ENCODE data around the gene ATP11A. TPM values are rescaled to one million over a fixed set of nuclear protein-coding genes. Genes with fewer than 3 reads are reported as not detected.

Gene ATP11A
- total and polyA plus RNA-seq, 10 of the 15 experiments (the other 5 are each of a cell fraction or from before 2014, with no cell fraction given): 1.4 to 69.6 (median 14.4) TPM

DNA sequence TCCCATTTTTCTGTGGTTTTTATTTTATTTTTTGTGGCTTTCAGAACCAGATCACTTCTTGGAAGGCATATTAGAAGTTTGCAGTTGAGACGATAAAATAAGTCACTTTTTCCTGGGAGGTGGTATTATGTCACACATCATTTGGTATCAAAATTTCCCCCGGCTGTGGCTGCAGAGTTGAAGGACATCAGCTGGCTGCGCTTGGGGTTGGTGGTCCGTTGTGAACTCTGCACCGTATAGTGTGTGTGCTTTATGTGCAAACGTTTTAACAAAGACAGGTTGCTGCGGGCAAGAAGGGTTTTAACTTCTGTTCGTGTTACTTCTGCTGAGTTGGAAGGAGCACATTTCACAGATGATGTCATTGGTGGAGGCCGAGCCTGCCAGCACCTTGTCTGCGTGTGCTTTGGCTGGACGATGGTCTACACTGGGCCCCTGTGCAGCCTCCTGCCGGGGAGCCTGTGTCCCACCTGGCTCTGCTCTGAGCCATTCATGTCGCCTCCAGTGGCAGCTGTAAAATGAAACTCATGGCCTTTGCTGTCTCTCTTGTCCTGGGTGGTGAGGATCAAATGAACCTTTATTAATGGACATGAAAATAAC, 9.6 kb downstream of the ATP11A start:
- in situ Hi-C loops (cut with MboI) (no loop called here), intact Hi-C loops (cut with micrococcal nuclease; ENCODE audit: unreplicated experiment) (no loop called here)
- peaks cover 35% of the 10 kb centered on the region for H3K79me2 ChIP-seq (ENCODE audit: control insufficient read depth, insufficient read depth, low read length)
- ChIA-PET POLR2A (no interaction called here), SMC1A (ENCODE audit: uncharacterized antibody, unreplicated experiment) (no interaction called here), RAD21 (ENCODE audit: unreplicated experiment) (no interaction called here), CTCF (no interaction called here)
- H4K20me1 ChIP-seq (ENCODE audit: control insufficient read depth, insufficient read depth): no peaks in the 10 kb centered on the region
- BruUV-seq (replicated peaks): TSS peak; percentile 23
- H3K36me3 ChIP-seq (ENCODE audit: control insufficient read depth in 2 of 2, insufficient read depth in 2 of 2, low read length in 1 of 2): peaks cover 2% of the 10 kb centered on the region in 2 experiments; a peak in 3 of 4 replicates
- H3K27ac ChIP-seq (ENCODE audit: control insufficient read depth, insufficient read depth): no peak overlapping the region
- TF ChIP-seq ZNF24 (IDR thresholded peaks at IDR 0.05): no peak
- TF ChIP-seq RBBP5 (conservative IDR thresholded peaks at IDR 0.05): no peak
- no peak for TF ChIP-seq POLR2A (IDR thresholded peaks at IDR 0.05; ENCODE audit: low read depth, low read length)
- H2AFZ ChIP-seq (ENCODE audit: control insufficient read depth, low read depth, low read length): no peak overlapping the region
- H3K9me3 ChIP-seq (replicated peaks; ENCODE audit: control insufficient read depth, insufficient read depth, low read length): no peaks in the 10 kb centered on the region
- H3K27me3 ChIP-seq (replicated peaks in 1 of 2; ENCODE audit: control insufficient read depth in 2 of 2, insufficient read depth in 2 of 2, low read length in 1 of 2): no peaks in the 10 kb centered on the region
- H3K4me1 ChIP-seq (ENCODE audit: control insufficient read depth, insufficient read depth, low read length): no peaks in the 10 kb centered on the region; the same call in 1 of the 2 replicates
- no peak overlapping the region for H3K4me2 ChIP-seq (ENCODE audit: control insufficient read depth, insufficient read depth)
- WGBS (ENCODE audit: insufficient coverage, insufficient replicate concordance, low lambda C conversion rate, missing lambda C conversion rate): 98% methylated on average over 13 of the region's 13 CpGs
- no peak for DNase-seq (ENCODE audit: low read depth, low spot score)
- ATAC-seq: no peak
- no peak overlapping the region for H3K4me3 ChIP-seq
- H3K9ac ChIP-seq (ENCODE audit: control insufficient read depth, insufficient read depth, low read length): no peak overlapping the region
- no peak for FAIRE-seq

DNA sequence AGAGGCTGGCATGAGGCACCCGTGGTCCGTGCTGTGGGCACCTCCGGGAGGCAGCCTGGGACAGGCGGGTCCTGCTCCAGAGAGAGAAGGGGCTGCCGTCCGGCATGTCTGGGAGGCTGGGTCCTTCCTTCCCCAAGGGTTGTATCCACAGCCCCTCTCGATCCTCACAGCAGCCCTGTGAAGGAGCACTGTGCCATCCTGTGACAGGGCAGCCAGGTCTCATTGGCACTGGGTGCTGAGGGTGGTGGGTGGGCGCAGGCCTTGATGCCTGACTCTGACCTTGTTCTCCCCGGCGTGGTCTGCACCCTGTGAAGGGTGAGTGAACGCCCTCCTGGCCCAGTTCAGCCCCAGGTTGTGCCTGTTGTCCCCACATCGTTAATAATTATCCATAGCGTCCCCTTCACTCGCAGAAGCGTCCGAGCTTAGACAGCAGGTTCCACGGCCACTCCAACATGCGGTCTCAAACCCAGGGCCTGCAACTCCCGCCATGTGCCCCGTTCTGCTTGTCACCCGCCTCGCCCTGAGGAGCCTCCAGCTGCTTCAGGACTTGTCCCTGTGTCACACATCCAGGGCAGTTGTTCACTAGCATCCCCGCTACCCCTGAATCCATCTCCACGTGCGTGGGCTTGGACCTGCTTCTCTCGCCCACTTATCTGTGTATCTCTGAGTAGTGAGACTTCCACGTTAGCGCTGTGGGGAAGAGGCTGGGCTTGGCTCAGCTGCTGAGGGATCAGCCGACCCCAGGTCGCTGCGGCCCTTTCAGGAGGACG, 10.6 kb downstream of the ATP11A start:
- H3K36me3 ChIP-seq (ENCODE audit: control insufficient read depth in 2 of 2, insufficient read depth in 2 of 2, low read length in 1 of 2): peaks cover 2% of the 10 kb centered on the region in 2 experiments; a peak in 3 of 4 replicates
- FAIRE-seq (no peak), ATAC-seq (no peak), DNase-seq (ENCODE audit: low read depth, low spot score) (no peak)
- H3K4me1 ChIP-seq (ENCODE audit: control insufficient read depth, insufficient read depth, low read length): no peaks in the 10 kb centered on the region
- H3K4me2 ChIP-seq (ENCODE audit: control insufficient read depth, insufficient read depth): no peak overlapping the region
- no peak overlapping the region for H3K4me3 ChIP-seq
- 95% methylated on average over 32 of the region's 32 CpGs for WGBS (ENCODE audit: insufficient coverage, insufficient replicate concordance, low lambda C conversion rate, missing lambda C conversion rate)
- BruUV-seq (replicated peaks): no TSS peak
- H3K9ac ChIP-seq (ENCODE audit: control insufficient read depth, insufficient read depth, low read length): no peak overlapping the region
- ChIA-PET SMC1A (ENCODE audit: uncharacterized antibody, unreplicated experiment) (no interaction called here), RAD21 (ENCODE audit: unreplicated experiment) (no interaction called here), CTCF (no interaction called here), POLR2A (no interaction called here)
- intact Hi-C loops (cut with micrococcal nuclease; ENCODE audit: unreplicated experiment): no loop called here
- H3K27me3 ChIP-seq (replicated peaks in 1 of 2; ENCODE audit: control insufficient read depth in 2 of 2, insufficient read depth in 2 of 2, low read length in 1 of 2): no peaks in the 10 kb centered on the region
- no peak overlapping the region for H2AFZ ChIP-seq (ENCODE audit: control insufficient read depth, low read depth, low read length)
- H3K9me3 ChIP-seq (replicated peaks; ENCODE audit: control insufficient read depth, insufficient read depth, low read length): no peaks in the 10 kb centered on the region
- in situ Hi-C loops (cut with MboI): no loop called here
- no peak overlapping the region for H3K27ac ChIP-seq (ENCODE audit: control insufficient read depth, insufficient read depth)
- no peaks in the 10 kb centered on the region; the same call in 1 of the 2 replicates for H4K20me1 ChIP-seq (ENCODE audit: control insufficient read depth, insufficient read depth)
- peaks cover 32% of the 10 kb centered on the region for H3K79me2 ChIP-seq (ENCODE audit: control insufficient read depth, insufficient read depth, low read length)
- TF ChIP-seq, protein P1, sequence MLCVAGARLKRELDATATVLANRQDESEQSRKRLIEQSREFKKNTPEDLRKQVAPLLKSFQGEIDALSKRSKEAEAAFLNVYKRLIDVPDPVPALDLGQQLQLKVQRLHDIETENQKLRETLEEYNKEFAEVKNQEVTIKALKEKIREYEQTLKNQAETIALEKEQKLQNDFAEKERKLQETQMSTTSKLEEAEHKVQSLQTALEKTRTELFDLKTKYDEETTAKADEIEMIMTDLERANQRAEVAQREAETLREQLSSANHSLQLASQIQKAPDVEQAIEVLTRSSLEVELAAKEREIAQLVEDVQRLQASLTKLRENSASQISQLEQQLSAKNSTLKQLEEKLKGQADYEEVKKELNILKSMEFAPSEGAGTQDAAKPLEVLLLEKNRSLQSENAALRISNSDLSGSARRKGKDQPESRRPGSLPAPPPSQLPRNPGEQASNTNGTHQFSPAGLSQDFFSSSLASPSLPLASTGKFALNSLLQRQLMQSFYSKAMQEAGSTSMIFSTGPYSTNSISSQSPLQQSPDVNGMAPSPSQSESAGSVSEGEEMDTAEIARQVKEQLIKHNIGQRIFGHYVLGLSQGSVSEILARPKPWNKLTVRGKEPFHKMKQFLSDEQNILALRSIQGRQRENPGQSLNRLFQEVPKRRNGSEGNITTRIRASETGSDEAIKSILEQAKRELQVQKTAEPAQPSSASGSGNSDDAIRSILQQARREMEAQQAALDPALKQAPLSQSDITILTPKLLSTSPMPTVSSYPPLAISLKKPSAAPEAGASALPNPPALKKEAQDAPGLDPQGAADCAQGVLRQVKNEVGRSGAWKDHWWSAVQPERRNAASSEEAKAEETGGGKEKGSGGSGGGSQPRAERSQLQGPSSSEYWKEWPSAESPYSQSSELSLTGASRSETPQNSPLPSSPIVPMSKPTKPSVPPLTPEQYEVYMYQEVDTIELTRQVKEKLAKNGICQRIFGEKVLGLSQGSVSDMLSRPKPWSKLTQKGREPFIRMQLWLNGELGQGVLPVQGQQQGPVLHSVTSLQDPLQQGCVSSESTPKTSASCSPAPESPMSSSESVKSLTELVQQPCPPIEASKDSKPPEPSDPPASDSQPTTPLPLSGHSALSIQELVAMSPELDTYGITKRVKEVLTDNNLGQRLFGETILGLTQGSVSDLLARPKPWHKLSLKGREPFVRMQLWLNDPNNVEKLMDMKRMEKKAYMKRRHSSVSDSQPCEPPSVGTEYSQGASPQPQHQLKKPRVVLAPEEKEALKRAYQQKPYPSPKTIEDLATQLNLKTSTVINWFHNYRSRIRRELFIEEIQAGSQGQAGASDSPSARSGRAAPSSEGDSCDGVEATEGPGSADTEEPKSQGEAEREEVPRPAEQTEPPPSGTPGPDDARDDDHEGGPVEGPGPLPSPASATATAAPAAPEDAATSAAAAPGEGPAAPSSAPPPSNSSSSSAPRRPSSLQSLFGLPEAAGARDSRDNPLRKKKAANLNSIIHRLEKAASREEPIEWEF (IDR thresholded peaks at IDR 0.05; ENCODE audit: insufficient replicate concordance, low read depth, low read length): no peak
- no peak for TF ChIP-seq ATF7 (IDR thresholded peaks at IDR 0.05; ENCODE audit: low read depth)
- TF ChIP-seq ESRRA (IDR thresholded peaks at IDR 0.05; ENCODE audit: low read length): no peak
- TF ChIP-seq, protein P2, sequence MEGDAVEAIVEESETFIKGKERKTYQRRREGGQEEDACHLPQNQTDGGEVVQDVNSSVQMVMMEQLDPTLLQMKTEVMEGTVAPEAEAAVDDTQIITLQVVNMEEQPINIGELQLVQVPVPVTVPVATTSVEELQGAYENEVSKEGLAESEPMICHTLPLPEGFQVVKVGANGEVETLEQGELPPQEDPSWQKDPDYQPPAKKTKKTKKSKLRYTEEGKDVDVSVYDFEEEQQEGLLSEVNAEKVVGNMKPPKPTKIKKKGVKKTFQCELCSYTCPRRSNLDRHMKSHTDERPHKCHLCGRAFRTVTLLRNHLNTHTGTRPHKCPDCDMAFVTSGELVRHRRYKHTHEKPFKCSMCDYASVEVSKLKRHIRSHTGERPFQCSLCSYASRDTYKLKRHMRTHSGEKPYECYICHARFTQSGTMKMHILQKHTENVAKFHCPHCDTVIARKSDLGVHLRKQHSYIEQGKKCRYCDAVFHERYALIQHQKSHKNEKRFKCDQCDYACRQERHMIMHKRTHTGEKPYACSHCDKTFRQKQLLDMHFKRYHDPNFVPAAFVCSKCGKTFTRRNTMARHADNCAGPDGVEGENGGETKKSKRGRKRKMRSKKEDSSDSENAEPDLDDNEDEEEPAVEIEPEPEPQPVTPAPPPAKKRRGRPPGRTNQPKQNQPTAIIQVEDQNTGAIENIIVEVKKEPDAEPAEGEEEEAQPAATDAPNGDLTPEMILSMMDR (IDR thresholded peaks at IDR 0.05 in 2 of 3, conservative IDR thresholded peaks at IDR 0.05 in 1 of 3; ENCODE audit: control insufficient read depth in 2 of 3, extremely low read depth in 1 of 3, insufficient read depth in 1 of 3, low read depth in 3 of 3, low read length in 3 of 3): no peak
- no peak for TF ChIP-seq MYC (IDR thresholded peaks at IDR 0.05; ENCODE audit: insufficient read depth, insufficient read length, insufficient replicate concordance, low read length, severe bottlenecking)
- no peak for TF ChIP-seq HDAC6 (IDR thresholded peaks at IDR 0.05; ENCODE audit: unreplicated experiment)

All from GM12878 (cell line).